Muscle layer of duodenum (tissue), 2 donors: Measurements from ENCODE around the gene NDUFAF8.

ENCODE experiments used
- H3K27ac ChIP-seq: one replicate; pipeline ENCODE4 v1.7.0; 2013; ENCODE audit warnings: mild to moderate bottlenecking, low read length
- H3K27me3 ChIP-seq: one replicate; pipeline ENCODE4 v1.7.0; 2013; ENCODE audit warnings: low read depth, mild to moderate bottlenecking, control low read depth, low read length
- H3K36me3 ChIP-seq, 2 donors: one replicate each; pipeline ENCODE4 v1.7.0; 2013; ENCODE audit warnings: low read length in 2 of 2, control low read depth in 1 of 2, mild to moderate bottlenecking in 1 of 2; ENCODE audit not compliant: insufficient read depth in 2 of 2, control insufficient read depth in 1 of 2
- H3K4me1 ChIP-seq, 2 donors: one replicate each; pipeline ENCODE4 v1.7.0; 2013; ENCODE audit warnings: low read length in 2 of 2, mild to moderate bottlenecking in 2 of 2, control low read depth in 1 of 2, moderate library complexity in 1 of 2; ENCODE audit not compliant: insufficient read depth in 2 of 2, control insufficient read depth in 1 of 2
- H3K4me3 ChIP-seq, 2 donors: one replicate each; pipeline ENCODE4 v1.7.0; 2013; ENCODE audit warnings: low read length in 2 of 2, low read depth in 1 of 2, mild to moderate bottlenecking in 1 of 2
- H3K9me3 ChIP-seq, 2 donors: one replicate each; pipeline ENCODE4 v1.7.0; 2013; ENCODE audit warnings: low read length in 2 of 2, control low read depth in 1 of 2, mild to moderate bottlenecking in 1 of 2; ENCODE audit not compliant: control insufficient read depth in 1 of 2
- donor health status: healthy.

The NDUFAF8 gene

DNA sequence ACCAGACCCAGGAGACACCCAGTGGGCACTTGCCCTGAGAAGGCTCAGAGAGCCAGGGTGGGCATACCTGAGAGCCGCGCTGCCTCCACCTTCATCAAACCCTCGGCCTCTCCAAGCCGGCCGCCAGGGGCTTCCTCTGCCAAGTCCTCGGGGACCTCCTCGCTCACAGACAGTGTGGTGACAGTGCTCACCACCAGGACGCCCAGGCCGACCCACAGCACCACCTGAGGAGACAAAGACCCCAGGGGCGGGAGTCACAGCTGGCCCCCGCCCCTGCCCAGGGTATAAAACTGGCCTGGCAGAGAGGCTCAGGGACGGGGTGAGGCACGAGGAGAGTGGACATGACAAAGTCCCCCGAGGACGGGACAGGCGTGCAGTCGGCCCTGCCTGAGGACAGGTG is 21.1 kb downstream of the NDUFAF8 start:
- Histone ChIP-seq H3K27ac (no peak overlapping the region), H3K9me3 (no peaks in the 10 kb centered on the region), H3K4me1 (peaks cover 4 to 9% of the 10 kb centered on the region in 2 donors), H3K4me3 (no peak overlapping the region), H3K36me3 (peaks cover 26 to 79% of the 10 kb centered on the region in 2 donors), H3K27me3 (no peaks in the 10 kb centered on the region)

DNA sequence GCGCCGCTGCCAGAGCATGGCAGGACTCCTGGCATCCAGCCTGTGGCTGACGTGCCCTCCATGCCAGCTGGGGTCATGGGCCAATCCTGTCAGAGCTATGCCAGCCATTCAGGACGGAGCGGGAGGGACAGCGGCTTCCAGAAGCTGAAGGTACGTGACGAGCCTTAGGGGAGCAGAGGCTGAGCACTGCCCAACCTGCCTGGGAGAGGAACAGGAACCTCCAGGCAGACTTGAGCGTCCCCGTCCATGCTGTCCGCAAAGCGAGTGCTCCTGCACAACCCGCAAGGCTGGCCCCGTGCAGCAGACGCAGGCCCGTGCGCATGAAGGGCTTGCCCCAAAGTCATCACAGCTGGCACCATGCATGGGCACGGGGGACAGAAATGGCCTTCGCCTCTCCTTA is 21.5 kb downstream of the NDUFAF8 start:
- no peak overlapping the region for H3K4me3 ChIP-seq
- no peaks in the 10 kb centered on the region for H3K9me3 ChIP-seq
- H3K4me1 ChIP-seq, result peaks cover 0 to 5% of the 10 kb centered on the region in 2 donors
- H3K27me3 ChIP-seq, result no peaks in the 10 kb centered on the region
- no peak overlapping the region for H3K27ac ChIP-seq
- peaks cover 31 to 84% of the 10 kb centered on the region in 2 donors for H3K36me3 ChIP-seq

- H3K4me3 ChIP-seq, result no peak overlapping the region
- peaks cover 33 to 87% of the 10 kb centered on the region in 2 donors for H3K36me3 ChIP-seq
- peaks cover 0 to 2% of the 10 kb centered on the region in 2 donors for H3K4me1 ChIP-seq
- no peaks in the 10 kb centered on the region for H3K27me3 ChIP-seq
- no peak overlapping the region for H3K27ac ChIP-seq
- H3K9me3 ChIP-seq, result no peaks in the 10 kb centered on the region
Observed at GRCh38 chr17:81261096-81261495, 22.0 kb downstream of the NDUFAF8 start.

- Histone ChIP-seq H3K36me3 (peaks cover 29 to 87% of the 10 kb centered on the region in 2 donors), H3K9me3 (no peaks in the 10 kb centered on the region), H3K27ac (no peak overlapping the region), H3K27me3 (no peaks in the 10 kb centered on the region), H3K4me3 (no peak overlapping the region), H3K4me1 (no peaks in the 10 kb centered on the region)
Observed at GRCh38 chr17:81261582-81262336, 22.6 kb downstream of the NDUFAF8 start.

DNA sequence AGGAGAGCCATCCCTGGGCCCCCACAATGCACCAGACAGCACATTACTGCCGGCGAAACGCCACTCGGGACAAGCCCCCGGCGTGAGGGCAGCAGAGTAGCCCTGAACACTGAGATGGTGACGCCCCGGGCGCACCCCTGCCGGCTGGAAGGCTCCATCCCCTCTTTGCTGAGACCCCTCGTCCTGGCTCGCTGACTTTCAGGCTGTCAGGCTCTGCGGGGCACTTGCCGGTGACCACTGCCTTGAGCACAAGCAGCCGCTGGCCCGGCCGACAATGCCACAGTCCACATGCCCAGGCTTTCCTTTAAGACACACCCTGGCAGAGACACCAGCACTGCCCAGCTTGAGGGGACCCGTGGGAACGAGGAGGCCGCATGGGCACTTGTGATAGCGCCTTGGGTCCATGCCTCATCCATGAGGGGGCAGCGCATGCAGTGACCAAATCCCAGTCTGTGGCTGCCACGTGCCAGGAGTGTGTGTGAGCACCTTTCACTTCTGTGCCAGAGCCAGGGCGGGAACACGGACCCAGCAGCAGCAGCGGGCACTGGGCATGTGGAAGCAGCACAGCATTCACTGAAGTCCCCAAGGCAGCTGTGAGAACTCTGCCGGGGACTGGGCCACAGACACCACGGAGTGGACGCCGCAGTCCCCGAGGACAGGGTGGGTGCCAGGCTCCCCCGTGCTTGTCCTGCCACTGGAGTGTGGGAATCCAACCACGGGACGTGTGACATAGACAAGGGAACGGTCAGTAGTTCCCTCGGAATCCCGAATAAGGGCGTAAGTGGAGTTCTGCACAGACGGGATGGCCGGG is 24.5 kb downstream of the NDUFAF8 start:
- H3K27me3 ChIP-seq, result no peaks in the 10 kb centered on the region
- no peak overlapping the region for H3K27ac ChIP-seq
- no peaks in the 10 kb centered on the region for H3K9me3 ChIP-seq
- peaks cover 30 to 76% of the 10 kb centered on the region in 2 donors for H3K36me3 ChIP-seq
- H3K4me1 ChIP-seq, result no peaks in the 10 kb centered on the region
- no peak overlapping the region for H3K4me3 ChIP-seq

DNA sequence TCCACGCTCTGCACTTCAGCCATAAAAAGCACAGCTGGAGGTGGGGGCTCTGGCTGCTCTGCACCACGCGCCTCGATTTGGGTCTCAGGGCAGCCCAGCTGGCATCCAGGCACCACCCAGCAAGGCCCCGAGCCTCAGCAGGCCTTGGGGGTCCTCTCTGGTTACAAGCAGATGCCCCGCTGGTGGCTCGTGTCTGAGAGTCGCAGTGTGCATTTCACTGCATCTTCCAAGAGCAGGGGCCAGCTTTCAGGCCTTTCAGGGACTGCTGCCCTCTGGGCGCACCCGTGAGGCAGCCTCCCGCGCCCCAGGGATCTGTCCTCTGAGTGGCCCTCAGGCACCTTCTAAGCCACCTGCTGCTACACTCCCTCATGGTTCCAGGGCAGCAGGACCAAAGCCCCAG is 25.5 kb downstream of the NDUFAF8 start:
- no peaks in the 10 kb centered on the region for H3K4me1 ChIP-seq
- H3K36me3 ChIP-seq, result peaks cover 34 to 75% of the 10 kb centered on the region in 2 donors
- no peak overlapping the region for H3K4me3 ChIP-seq
- no peak overlapping the region for H3K27ac ChIP-seq
- no peaks in the 10 kb centered on the region for H3K9me3 ChIP-seq
- H3K27me3 ChIP-seq, result no peaks in the 10 kb centered on the region

DNA sequence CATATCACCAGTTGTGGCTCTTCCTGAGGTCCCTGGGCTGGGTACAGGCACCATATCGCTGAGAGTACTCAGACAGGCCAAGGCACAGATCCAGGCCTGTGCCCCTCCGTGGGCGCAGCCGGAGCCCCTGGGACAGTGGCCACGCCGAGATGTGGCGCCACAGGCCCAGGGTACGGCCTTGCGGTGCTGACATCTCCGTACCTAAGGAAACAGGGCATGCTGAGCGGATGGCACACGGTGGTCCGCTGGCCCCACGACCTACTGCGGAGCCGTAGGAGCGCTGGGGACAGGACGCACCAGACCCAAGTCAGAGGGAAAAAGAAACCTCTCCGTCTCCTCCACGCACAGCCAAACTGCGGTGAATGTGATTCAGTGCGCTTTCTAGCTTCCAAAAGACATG is 26.5 kb downstream of the NDUFAF8 start:
- Histone ChIP-seq H3K27me3 (no peaks in the 10 kb centered on the region), H3K4me3 (no peak overlapping the region), H3K9me3 (no peaks in the 10 kb centered on the region), H3K36me3 (peaks cover 36 to 71% of the 10 kb centered on the region in 2 donors), H3K4me1 (no peaks in the 10 kb centered on the region), H3K27ac (no peak overlapping the region)

DNA sequence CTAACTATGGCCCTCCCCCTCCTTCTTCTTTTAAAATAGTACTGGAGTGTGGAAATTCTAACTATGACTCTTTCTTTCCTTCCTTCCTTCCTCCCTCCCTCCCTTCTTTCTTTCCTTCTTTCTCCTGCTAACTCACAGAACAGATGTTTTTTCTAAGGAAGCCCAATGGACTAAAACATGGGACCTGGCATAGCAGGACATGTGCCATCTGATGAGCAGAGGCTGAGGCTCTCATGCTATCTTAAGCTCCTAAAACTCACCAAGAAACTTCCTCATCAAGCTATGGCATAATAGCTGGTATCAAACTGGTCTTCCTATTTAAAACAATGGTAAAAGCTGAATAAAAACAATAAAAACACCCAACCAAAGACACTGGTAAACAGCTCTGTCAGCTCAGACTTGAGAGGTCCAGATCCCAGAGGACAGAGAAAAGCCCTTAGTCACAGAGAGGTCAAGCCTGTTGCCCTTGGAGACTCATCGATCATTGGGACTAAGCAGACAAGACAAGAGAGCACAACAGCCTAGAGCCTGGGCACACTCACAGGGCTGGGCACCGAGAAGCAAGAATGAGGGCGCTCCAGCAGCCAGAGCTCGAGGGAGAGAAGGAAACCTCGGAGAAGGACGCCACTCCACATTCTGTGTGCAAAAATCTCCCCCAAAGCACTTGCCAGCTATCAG is 28.4 kb downstream of the NDUFAF8 start:
- Histone ChIP-seq H3K9me3 (no peaks in the 10 kb centered on the region), H3K4me1 (no peaks in the 10 kb centered on the region), H3K27ac (no peak overlapping the region), H3K4me3 (no peak overlapping the region), H3K27me3 (no peaks in the 10 kb centered on the region), H3K36me3 (peaks cover 27 to 65% of the 10 kb centered on the region in 2 donors)

DNA sequence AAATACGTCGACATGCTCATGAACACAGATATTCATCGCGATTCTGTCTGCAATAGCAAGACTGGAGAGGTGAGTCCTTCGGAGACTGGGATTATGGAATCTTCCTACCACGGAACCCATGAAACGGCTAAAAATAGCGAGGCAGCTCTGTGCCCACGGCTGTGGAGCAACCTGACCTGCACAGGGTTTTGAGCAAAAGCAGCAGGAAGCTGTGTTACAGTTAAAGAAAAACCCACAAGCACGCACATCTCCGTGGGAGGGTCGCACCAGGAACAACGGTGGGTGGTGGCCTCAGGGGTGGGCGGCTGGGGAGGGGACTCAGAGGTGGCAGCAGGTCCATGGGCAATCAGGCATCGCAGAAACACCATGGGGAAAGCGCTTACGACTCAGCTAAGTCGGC is 31.2 kb downstream of the NDUFAF8 start:
- Histone ChIP-seq H3K36me3 (peaks cover 38 to 61% of the 10 kb centered on the region in 2 donors), H3K4me3 (no peak overlapping the region), H3K27me3 (no peaks in the 10 kb centered on the region), H3K9me3 (no peaks in the 10 kb centered on the region), H3K27ac (no peak overlapping the region), H3K4me1 (no peaks in the 10 kb centered on the region)

DNA sequence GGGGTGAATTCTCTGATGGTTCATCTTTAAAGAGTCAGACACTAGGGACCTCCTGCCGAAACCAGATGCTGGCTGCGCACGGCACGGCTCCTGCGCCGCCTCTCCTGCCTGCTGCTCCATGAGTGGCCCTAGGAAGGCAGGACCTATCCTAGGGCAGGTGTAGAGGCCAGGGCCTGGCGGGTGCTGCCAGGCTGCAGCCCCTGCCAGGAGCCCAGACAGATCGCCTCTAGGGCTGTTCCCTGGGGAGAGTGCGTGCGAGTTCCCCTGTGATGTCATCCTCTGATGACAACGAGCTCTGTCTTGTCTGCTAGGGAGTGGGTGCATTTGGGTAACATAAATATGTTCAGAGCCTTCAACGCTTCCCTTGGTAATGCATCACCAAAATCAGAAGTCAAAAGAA is 32.1 kb downstream of the NDUFAF8 start:
- Histone ChIP-seq H3K36me3 (peaks cover 37 to 60% of the 10 kb centered on the region in 2 donors), H3K4me1 (no peaks in the 10 kb centered on the region), H3K4me3 (no peak overlapping the region), H3K27ac (no peak overlapping the region), H3K27me3 (no peaks in the 10 kb centered on the region), H3K9me3 (no peaks in the 10 kb centered on the region)

DNA sequence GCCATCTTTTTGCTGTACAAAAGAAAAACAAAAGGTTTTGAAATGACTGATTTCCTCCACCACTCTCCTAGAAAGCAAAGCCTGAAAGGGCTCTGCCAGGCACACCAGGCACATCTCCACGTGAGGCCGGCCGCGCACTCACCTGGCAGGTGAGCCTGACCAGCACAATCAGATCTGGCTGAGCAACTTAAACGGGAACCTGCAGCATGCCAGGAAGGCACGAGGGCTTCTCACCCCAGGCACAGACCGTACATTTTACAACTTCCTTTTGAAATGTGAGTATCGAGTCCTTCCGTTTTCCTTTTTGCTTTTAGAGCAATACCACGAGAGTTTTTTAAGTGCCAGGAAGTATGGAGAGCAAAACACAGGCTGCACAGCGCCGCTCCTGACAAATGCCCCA is 33.5 kb downstream of the NDUFAF8 start:
- no peak overlapping the region for H3K4me3 ChIP-seq
- no peaks in the 10 kb centered on the region for H3K9me3 ChIP-seq
- no peak overlapping the region for H3K27ac ChIP-seq
- no peaks in the 10 kb centered on the region for H3K27me3 ChIP-seq
- peaks cover 41 to 56% of the 10 kb centered on the region in 2 donors for H3K36me3 ChIP-seq
- peaks cover 0 to 7% of the 10 kb centered on the region in 2 donors for H3K4me1 ChIP-seq
